H9 (cell line): ENCODE data around the gene UPK1A. TPM values are rescaled to one million over a fixed set of nuclear protein-coding genes. Genes with fewer than 3 reads are reported as not detected.

Experiments used
- DNase-seq: peaks from one replicate; pipeline ENCODE4 v3.0.0-alpha.2; 2017
- H2AFZ ChIP-seq: one replicate; pipeline ENCODE4 v1.6.1; 2013; ENCODE audit warnings: mild to moderate bottlenecking, low read length, control low read depth, moderate library complexity
- H2AK5ac ChIP-seq: 2 replicates; pipeline ENCODE4 v1.6.1; 2013; ENCODE audit warnings: low read length, control low read depth, mixed read lengths; ENCODE audit not compliant: insufficient read length
- H2BK120ac ChIP-seq: one replicate; pipeline ENCODE4 v1.6.1; 2013; ENCODE audit warnings: low read depth, mild to moderate bottlenecking, low read length, control low read depth, inconsistent platforms; ENCODE audit not compliant: poor library complexity, severe bottlenecking
- H2BK12ac ChIP-seq: 2 replicates; pipeline ENCODE4 v1.6.1; 2013; ENCODE audit warnings: low read length, control low read depth, mixed read lengths, low read depth; ENCODE audit not compliant: insufficient read length
- H2BK15ac ChIP-seq: 2 replicates; pipeline ENCODE4 v1.6.1; 2013; ENCODE audit warnings: low read depth, low read length, control low read depth
- H2BK20ac ChIP-seq: one replicate; pipeline ENCODE4 v1.6.1; 2013; ENCODE audit warnings: low read depth, mild to moderate bottlenecking, low read length, control low read depth, inconsistent platforms; ENCODE audit not compliant: poor library complexity, severe bottlenecking
- H2BK5ac ChIP-seq: 2 replicates; pipeline ENCODE4 v1.6.1; 2013; ENCODE audit warnings: low read length, control low read depth, mixed read lengths; ENCODE audit not compliant: insufficient read length
- H3K14ac ChIP-seq: 2 replicates; pipeline ENCODE4 v1.6.1; 2013; ENCODE audit warnings: low read length, control low read depth; ENCODE audit not compliant: insufficient read depth
- H3K18ac ChIP-seq: 2 replicates; pipeline ENCODE4 v1.6.1; 2013; ENCODE audit warnings: low read depth, mild to moderate bottlenecking, mixed read lengths, low read length, control low read depth; ENCODE audit not compliant: insufficient read length
- H3K23ac ChIP-seq: 2 replicates; pipeline ENCODE4 v1.6.1; 2013; ENCODE audit warnings: low read length, control low read depth, mixed read lengths, low read depth; ENCODE audit not compliant: insufficient read length
- H3K23me2 ChIP-seq: 2 replicates; pipeline ENCODE4 v1.6.1; 2013; ENCODE audit warnings: low read depth, mild to moderate bottlenecking, mixed read lengths, low read length, control low read depth; ENCODE audit not compliant: insufficient read length, poor library complexity, severe bottlenecking
- H3K27ac ChIP-seq: 2 replicates; pipeline ENCODE4 v1.5.1; 2013; ENCODE audit warnings: low read length, control low read depth, mixed read lengths, low read depth; ENCODE audit not compliant: insufficient read length
- H3K27me3 ChIP-seq: 2 replicates; pipeline ENCODE4 v1.6.1; 2013; ENCODE audit warnings: low read length, control low read depth, inconsistent platforms; ENCODE audit not compliant: insufficient read depth
- H3K4ac ChIP-seq: 2 replicates; pipeline ENCODE4 v1.6.1; 2013; ENCODE audit warnings: low read depth, mild to moderate bottlenecking, control low read depth, inconsistent platforms, low read length, moderate library complexity
- H3K4me1 ChIP-seq: 2 replicates; pipeline ENCODE4 v1.6.1; 2013; ENCODE audit warnings: low read length, control low read depth, inconsistent platforms; ENCODE audit not compliant: insufficient read depth
- H3K4me2 ChIP-seq: 2 replicates; pipeline ENCODE4 v1.6.1; 2013; ENCODE audit warnings: low read length, control low read depth, mixed read lengths; ENCODE audit not compliant: insufficient read length, insufficient read depth
- H3K56ac ChIP-seq: 2 replicates; pipeline ENCODE4 v1.6.1; 2013; ENCODE audit warnings: low read depth, mild to moderate bottlenecking, mixed read lengths, low read length, control low read depth; ENCODE audit not compliant: insufficient read length
- H3K79me1 ChIP-seq: 2 replicates; pipeline ENCODE4 v1.6.1; 2013; ENCODE audit warnings: low read depth, mild to moderate bottlenecking, moderate library complexity, low read length, control low read depth, inconsistent platforms; ENCODE audit not compliant: insufficient read depth, poor library complexity, severe bottlenecking
- H3K79me2 ChIP-seq: 2 replicates; pipeline ENCODE4 v1.6.1; 2013; ENCODE audit warnings: low read length, control low read depth, inconsistent platforms; ENCODE audit not compliant: insufficient read depth
- H3K9ac ChIP-seq: 2 replicates; pipeline ENCODE4 v1.6.1; 2013; ENCODE audit warnings: low read length, control low read depth, mixed read lengths; ENCODE audit not compliant: insufficient read length; ENCODE audit errors: extremely low read depth
- H3K9me3 ChIP-seq: one replicate; pipeline ENCODE4 v1.6.1; 2013; ENCODE audit warnings: low read depth, low read length, inconsistent platforms; ENCODE audit not compliant: control insufficient read depth
- H3T11ph ChIP-seq: one replicate; pipeline ENCODE4 v1.6.1; 2013; ENCODE audit warnings: mild to moderate bottlenecking, low read length, control low read depth, inconsistent platforms
- H4K20me1 ChIP-seq: one replicate; pipeline ENCODE4 v1.6.1; 2013; ENCODE audit not compliant: control insufficient read depth, insufficient read length, insufficient read depth
- H4K5ac ChIP-seq: 2 replicates; pipeline ENCODE4 v1.6.1; 2013; ENCODE audit warnings: low read depth, mild to moderate bottlenecking, mixed read lengths, low read length, control low read depth; ENCODE audit not compliant: insufficient read length
- H4K8ac ChIP-seq: replicated peaks from 2 replicates; pipeline ENCODE4 v1.6.1; 2013; ENCODE audit warnings: low read length, control low read depth, mixed read lengths, low read depth; ENCODE audit not compliant: insufficient read length
- H4K91ac ChIP-seq: 2 replicates; pipeline ENCODE4 v1.6.1; 2013; ENCODE audit warnings: low read depth, mild to moderate bottlenecking, moderate library complexity, mixed read lengths, low read length, control low read depth; ENCODE audit not compliant: insufficient read length
- H3K27ac Mint-ChIP-seq, 3 experiments: 2 replicates in 2 of 3; 3 replicates in 1 of 3; pipeline ENCODE4 v1.8.0; 2020 to 2021; ENCODE audit warnings: mixed read lengths in 3 of 3, mild to moderate bottlenecking in 1 of 3, moderate library complexity in 1 of 3
- H3K27me3 Mint-ChIP-seq: 2 replicates; pipeline ENCODE4 v1.8.0; 2021; ENCODE audit warnings: low read depth, mild to moderate bottlenecking, moderate library complexity, mixed read lengths
- H3K36me3 Mint-ChIP-seq, 3 experiments: 2 replicates in 2 of 3; 3 replicates in 1 of 3; pipeline ENCODE4 v1.8.0; 2020 to 2021; ENCODE audit warnings: low read depth in 3 of 3, mixed read lengths in 3 of 3; ENCODE audit not compliant: insufficient read depth in 1 of 3
- H3K4me1 Mint-ChIP-seq, 2 experiments: 2 replicates each; pipeline ENCODE4 v1.8.0; 2020; ENCODE audit warnings: mixed read lengths in 2 of 2
- H3K4me3 Mint-ChIP-seq, 2 experiments: 2 replicates in 1 of 2; 3 replicates in 1 of 2; pipeline ENCODE4 v1.8.0; 2020 to 2021; ENCODE audit warnings: mild to moderate bottlenecking in 2 of 2, mixed read lengths in 2 of 2, moderate library complexity in 1 of 2
- H3K9me3 Mint-ChIP-seq, 2 experiments: 2 replicates in 1 of 2; 3 replicates in 1 of 2; pipeline ENCODE4 v1.8.0; 2020; ENCODE audit warnings: mild to moderate bottlenecking in 2 of 2, mixed read lengths in 2 of 2, moderate library complexity in 1 of 2
- CTCF ChIP-seq: fragments of 200-600 bp; sonication (generic); conservative IDR thresholded peaks from 3 replicates; pipeline ENCODE4 v1.8.0; 2021; ENCODE audit warnings: antibody characterized with exemption, mild to moderate bottlenecking
- WGBS: extraction: QIAGEN DNeasy Blood & Tissue Kit; methylation state at CpG from one replicate; pipeline ENCODE4 v1.1.7; 2013; ENCODE audit warnings: missing lambda C conversion rate, low lambda C conversion rate, mixed read lengths; ENCODE audit not compliant: insufficient read length; ENCODE audit errors: extremely low coverage; 5-methylcytosine and 5-hydroxymethylcytosine counted together
- total RNA-seq: library from RNA; stranded (reverse); gene quantifications from 2 replicates; pipeline ENCODE4 v1.2.1, GENCODE V29; 2021

The UPK1A gene
- total RNA-seq, 1 experiment from 2014 or later: 4.3 TPM

GRCh38 chr19:35642312-35642711 lies 24.0 kb upstream of the UPK1A start:
- H2BK15ac ChIP-seq: no peak overlapping the region

More at GRCh38 chr19:35642312-35642711, 24.0 kb upstream of the UPK1A start:
- no peaks in the 10 kb centered on the region for H3K79me1 ChIP-seq
- Mint-ChIP-seq H3K36me3 (peaks cover 0 to 9% (median 6%) of the 10 kb centered on the region in 3 experiments; a peak in 5 of 7 replicates), H3K27ac (no peak overlapping the region), H3K4me3 (peak overlapping the region; percentile 66 to 91), H3K27me3 (peaks cover 24% of the 10 kb centered on the region), H3K4me1 (peaks cover 34 to 42% of the 10 kb centered on the region in 2 experiments), H3K9me3 (no peaks in the 10 kb centered on the region; a peak in 1 of 5 replicates)
- peaks cover 15% of the 10 kb centered on the region for H3K23me2 ChIP-seq
- no CpG with 5 or more reads among the region's 10 CpGs for WGBS
- no peak overlapping the region for H2AFZ ChIP-seq
- no peaks in the 10 kb centered on the region for H4K20me1 ChIP-seq
- no peaks in the 10 kb centered on the region for H3K9me3 ChIP-seq
- H3T11ph ChIP-seq: no peak overlapping the region
- no peaks in the 10 kb centered on the region for H3K79me2 ChIP-seq
- no peak overlapping the region for H3K27ac ChIP-seq
- H2BK12ac ChIP-seq: no peak overlapping the region
- H2BK5ac ChIP-seq: no peak overlapping the region
- H3K14ac ChIP-seq: no peak overlapping the region
- no peaks in the 10 kb centered on the region; the same call in 1 of the 2 replicates for H3K27me3 ChIP-seq
- H2AK5ac ChIP-seq: no peak overlapping the region
- H4K8ac ChIP-seq: no peak overlapping the region
- H3K18ac ChIP-seq: peak overlapping the region; percentile 46
- no peak overlapping the region for H4K5ac ChIP-seq
- H3K4me2 ChIP-seq: peak overlapping the region; percentile 22
- H3K23ac ChIP-seq: no peak overlapping the region
- H3K4me1 ChIP-seq: peaks cover 10% of the 10 kb centered on the region; the same call in 1 of the 2 replicates
- H2BK20ac ChIP-seq: peak overlapping the region; percentile 78
- no peak overlapping the region for H3K56ac ChIP-seq
- no peak for TF ChIP-seq CTCF
- H3K4ac ChIP-seq: peak overlapping the region; percentile 18; the same call in 1 of the 2 replicates
- H4K91ac ChIP-seq: no peak overlapping the region
- no peak overlapping the region for H3K9ac ChIP-seq
- no peak overlapping the region for H2BK120ac ChIP-seq
- peak; percentile 39 for DNase-seq
